ENCODE results near the gene GATAD2B.
"Not testable (repeated sequence)": the region's sequence is repeated elsewhere in the genome, so short reads cannot be mapped to it uniquely, and the experiment has no call there.

GATAD2B gene

DNA sequence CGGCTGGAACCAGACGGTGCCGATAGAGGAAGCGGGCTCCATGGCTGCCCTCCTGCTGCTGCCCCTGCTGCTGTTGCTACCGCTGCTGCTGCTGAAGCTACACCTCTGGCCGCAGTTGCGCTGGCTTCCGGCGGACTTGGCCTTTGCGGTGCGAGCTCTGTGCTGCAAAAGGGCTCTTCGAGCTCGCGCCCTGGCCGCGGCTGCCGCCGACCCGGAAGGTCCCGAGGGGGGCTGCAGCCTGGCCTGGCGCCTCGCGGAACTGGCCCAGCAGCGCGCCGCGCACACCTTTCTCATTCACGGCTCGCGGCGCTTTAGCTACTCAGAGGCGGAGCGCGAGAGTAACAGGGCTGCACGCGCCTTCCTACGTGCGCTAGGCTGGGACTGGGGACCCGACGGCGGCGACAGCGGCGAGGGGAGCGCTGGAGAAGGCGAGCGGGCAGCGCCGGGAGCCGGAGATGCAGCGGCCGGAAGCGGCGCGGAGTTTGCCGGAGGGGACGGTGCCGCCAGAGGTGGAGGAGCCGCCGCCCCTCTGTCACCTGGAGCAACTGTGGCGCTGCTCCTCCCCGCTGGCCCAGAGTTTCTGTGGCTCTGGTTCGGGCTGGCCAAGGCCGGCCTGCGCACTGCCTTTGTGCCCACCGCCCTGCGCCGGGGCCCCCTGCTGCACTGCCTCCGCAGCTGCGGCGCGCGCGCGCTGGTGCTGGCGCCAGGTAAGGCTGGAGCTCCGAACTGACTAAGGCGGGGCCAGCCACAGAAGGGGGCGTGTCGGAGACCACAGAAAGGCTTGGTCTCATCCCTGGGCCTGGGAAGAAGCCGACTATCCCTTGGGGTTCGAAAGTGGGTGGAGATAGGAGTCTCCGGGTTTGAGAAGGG is 147.1 kb downstream of the GATAD2B start:
- DNase-seq = peak; percentile 74

GRCh38 chr1:153774780-153775457 is 147.9 kb downstream of the GATAD2B start, which contains the start of gene SLC27A3:
Gene SLC27A3, plus strand, starts transcription at chr1:153775407. Its CDS starts 91 bp downstream, at chr1:153775498.
- DNase-seq = peak; percentile 91

DNA sequence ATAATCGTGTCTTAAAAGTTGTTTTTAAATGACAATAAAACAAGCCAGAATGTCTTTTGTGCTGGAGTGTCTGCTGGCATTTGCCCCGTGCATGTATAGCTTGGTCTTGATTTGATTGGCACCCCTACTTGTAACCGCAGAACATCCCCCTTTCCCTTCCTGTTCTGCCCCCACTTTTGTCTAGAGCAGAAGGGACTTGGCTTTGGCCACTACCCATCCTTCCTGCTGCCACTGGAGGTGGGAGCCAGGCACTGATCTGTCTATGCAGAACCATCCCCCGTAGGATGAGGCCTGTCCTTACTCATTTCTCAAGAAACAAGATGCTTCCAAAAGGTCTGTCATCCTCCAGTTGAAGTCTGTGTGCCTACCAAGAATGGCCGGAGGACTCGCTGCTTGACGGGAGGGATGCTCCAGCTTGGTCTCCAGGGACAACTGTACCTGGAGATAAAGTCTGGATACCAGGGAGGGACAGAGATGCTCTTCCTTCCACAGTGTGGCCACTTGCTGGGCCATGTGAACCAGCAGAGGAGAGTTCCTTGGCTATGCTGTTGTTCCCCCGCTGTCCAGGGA is 148.7 kb downstream of the GATAD2B start:
- no peak for DNase-seq

- DNase-seq = no peak
Observed at GRCh38 chr1:153773096-153773921, 149.5 kb downstream of the GATAD2B start.

DNA sequence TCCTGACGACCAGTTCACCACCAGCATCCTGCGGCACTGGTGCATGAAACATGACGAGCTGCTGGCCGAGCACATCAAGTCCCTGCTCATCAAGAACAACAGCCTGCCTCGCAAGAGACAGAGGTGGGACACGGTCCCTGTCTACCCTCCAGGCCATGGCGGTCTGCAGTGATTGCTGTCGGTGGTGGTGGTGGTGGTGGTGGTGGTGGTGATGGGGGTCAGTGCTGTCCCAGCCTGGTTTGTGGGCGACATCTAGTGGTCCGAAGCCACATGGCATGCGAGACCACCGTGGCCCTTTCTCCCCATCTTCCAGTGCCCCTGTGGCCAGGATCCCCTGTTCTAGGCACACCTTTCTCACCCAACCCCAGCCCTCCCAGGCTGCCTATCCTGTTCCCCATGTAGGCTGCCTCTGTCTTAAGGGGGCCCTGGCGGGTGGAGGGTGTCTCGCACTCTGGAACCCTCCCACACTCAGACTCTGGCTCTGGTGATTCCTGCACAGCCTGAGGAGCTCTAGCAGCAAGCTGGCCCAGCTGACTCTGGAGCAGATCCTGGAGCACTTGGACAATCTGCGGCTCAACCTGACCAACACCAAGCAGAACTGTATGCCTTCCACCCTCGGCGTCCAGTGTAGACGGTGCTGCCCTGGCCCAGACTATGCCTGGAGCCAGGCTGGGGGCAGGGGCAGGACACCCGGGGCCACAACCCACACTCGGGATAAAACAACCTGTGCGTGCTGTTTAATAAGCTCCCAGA is 150.8 kb downstream of the GATAD2B start:
- no peak for DNase-seq

DNA sequence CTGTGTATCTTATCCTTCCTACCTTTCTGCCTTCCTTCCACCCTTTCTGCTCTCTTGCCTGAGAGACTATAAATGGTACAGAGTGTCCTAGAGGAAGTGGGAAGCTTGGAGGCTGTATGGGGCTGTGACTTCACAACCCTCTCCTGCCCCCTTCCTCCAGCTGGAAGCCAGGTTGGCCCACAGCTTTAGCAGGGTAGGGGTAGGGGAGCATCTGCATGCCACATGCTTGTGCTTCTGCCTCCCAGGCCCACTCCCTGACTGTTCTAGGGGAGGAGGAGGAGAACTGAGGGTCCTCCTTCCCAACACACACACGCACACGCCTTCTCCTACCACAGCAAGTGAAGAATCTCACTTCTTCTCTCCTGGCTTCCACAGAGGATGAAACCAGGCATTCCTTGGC is 151.5 kb downstream of the GATAD2B start:
- no peak for DNase-seq

- no peak for DNase-seq
Observed at GRCh38 chr1:153770797-153771196, 152.0 kb downstream of the GATAD2B start.

DNA sequence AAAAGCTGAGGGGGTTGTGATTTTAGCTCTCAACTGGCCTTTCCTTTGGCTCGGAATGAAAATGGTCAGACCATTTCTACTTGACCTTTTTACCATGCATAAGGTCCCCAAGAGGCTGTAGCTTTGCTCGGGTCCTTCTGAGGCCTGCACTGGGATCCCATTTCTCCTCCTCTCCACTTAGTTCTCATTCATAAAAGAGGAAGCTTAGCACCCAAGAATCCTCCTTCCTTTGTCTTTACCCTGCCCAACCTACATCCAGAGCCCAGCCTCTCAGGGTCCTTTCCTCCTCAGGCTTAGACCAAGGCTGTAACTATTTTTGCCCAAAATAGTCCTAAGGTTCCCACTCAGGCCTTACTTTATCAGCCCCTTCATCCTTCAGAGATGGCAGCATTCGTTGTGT is 153.6 kb downstream of the GATAD2B start:
- no peak for DNase-seq

GRCh38 chr1:153768316-153769181 is 154.2 kb downstream of the GATAD2B start:
- no peak for DNase-seq

- DNase-seq = no peak
Observed at GRCh38 chr1:153767519-153767918, 155.3 kb downstream of the GATAD2B start.

- DNase-seq = not testable (repeated sequence)
Observed at GRCh38 chr1:153766663-153767062, 156.1 kb downstream of the GATAD2B start.

DNA sequence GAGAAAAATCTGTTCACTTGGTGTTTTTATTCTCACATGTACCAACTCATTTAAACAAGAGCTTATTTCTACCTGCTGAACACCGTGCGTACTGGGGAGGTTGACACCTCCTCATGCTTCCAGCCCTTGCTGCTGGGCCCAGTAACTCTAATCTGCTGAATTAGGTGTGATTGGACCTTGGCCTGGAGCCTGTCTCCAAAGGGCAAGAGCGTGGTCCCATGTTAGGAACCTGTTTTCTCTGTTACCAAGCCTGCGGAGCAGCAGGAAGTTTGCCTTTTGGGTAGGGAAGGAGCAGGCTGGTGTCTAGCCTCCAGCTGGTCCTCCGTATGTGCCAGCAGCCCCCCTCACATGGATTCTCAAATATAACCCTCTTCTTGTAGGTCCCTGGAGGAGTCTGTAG is 158.5 kb downstream of the GATAD2B start:
- DNase-seq = no peak

DNA sequence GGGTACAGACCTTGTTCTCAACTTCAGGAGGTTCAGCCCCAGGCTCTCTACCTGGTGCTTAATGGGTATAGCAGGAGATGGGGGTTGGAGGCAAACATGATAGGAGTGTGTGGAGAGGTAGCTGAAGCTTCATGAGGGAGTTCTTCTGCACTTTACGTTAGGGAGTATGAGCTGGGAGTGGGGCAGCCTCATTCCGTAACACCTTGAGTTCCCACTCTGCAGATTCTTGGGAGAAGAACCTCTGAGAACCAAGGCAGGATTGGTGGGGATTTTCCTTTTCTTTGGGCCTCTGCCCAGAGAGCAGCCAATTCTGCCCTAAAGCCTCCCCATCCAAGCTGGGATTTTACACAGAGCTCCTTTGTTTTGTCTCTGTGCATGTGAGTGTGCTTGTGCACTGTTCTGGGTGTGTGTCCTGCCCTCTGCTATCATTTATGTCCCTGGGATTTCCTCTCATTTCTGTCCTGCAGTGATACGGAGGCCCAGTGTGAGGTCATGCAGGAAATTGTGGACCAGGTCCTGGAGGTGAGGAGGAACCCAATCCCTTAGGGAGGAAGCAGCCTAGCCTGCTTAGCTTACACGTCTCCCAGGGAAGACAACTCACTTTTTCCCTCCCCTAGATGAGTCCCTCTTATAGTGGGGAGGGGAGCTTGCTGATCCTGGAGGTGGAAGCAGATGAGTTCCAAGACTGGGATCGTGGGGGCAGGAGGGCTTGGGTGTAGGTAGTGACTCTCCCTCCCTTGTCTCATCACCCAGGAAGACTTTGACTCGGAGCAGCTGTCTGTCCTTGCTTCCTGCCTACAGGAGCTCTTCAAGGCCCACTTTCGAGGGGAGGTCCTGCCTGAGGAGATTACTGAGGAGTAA is 159.2 kb downstream of the GATAD2B start:
- DNase-seq = no peak

- DNase-seq = no peak
Observed at GRCh38 chr1:153760440-153760839, 162.3 kb downstream of the GATAD2B start.
